H9 (cell line): ENCODE data around the gene PPP2R2B. TPM values are rescaled to one million over a fixed set of nuclear protein-coding genes. Genes with fewer than 3 reads are reported as not detected.

ENCODE experiments used
- DNase-seq: peaks from one replicate; pipeline ENCODE4 v3.0.0-alpha.2; 2017
- H2AFZ ChIP-seq: one replicate; pipeline ENCODE4 v1.6.1; 2013; ENCODE audit warnings: mild to moderate bottlenecking, low read length, control low read depth, moderate library complexity
- H2AK5ac ChIP-seq: 2 replicates; pipeline ENCODE4 v1.6.1; 2013; ENCODE audit warnings: low read length, control low read depth, mixed read lengths; ENCODE audit not compliant: insufficient read length
- H2BK120ac ChIP-seq: one replicate; pipeline ENCODE4 v1.6.1; 2013; ENCODE audit warnings: low read depth, mild to moderate bottlenecking, low read length, control low read depth, inconsistent platforms; ENCODE audit not compliant: poor library complexity, severe bottlenecking
- H2BK12ac ChIP-seq: 2 replicates; pipeline ENCODE4 v1.6.1; 2013; ENCODE audit warnings: low read length, control low read depth, mixed read lengths, low read depth; ENCODE audit not compliant: insufficient read length
- H2BK15ac ChIP-seq: 2 replicates; pipeline ENCODE4 v1.6.1; 2013; ENCODE audit warnings: low read depth, low read length, control low read depth
- H2BK20ac ChIP-seq: one replicate; pipeline ENCODE4 v1.6.1; 2013; ENCODE audit warnings: low read depth, mild to moderate bottlenecking, low read length, control low read depth, inconsistent platforms; ENCODE audit not compliant: poor library complexity, severe bottlenecking
- H2BK5ac ChIP-seq: 2 replicates; pipeline ENCODE4 v1.6.1; 2013; ENCODE audit warnings: low read length, control low read depth, mixed read lengths; ENCODE audit not compliant: insufficient read length
- H3K14ac ChIP-seq: 2 replicates; pipeline ENCODE4 v1.6.1; 2013; ENCODE audit warnings: low read length, control low read depth; ENCODE audit not compliant: insufficient read depth
- H3K18ac ChIP-seq: 2 replicates; pipeline ENCODE4 v1.6.1; 2013; ENCODE audit warnings: low read depth, mild to moderate bottlenecking, mixed read lengths, low read length, control low read depth; ENCODE audit not compliant: insufficient read length
- H3K23ac ChIP-seq: 2 replicates; pipeline ENCODE4 v1.6.1; 2013; ENCODE audit warnings: low read length, control low read depth, mixed read lengths, low read depth; ENCODE audit not compliant: insufficient read length
- H3K23me2 ChIP-seq: 2 replicates; pipeline ENCODE4 v1.6.1; 2013; ENCODE audit warnings: low read depth, mild to moderate bottlenecking, mixed read lengths, low read length, control low read depth; ENCODE audit not compliant: insufficient read length, poor library complexity, severe bottlenecking
- H3K27ac ChIP-seq: 2 replicates; pipeline ENCODE4 v1.5.1; 2013; ENCODE audit warnings: low read length, control low read depth, mixed read lengths, low read depth; ENCODE audit not compliant: insufficient read length
- H3K27me3 ChIP-seq: 2 replicates; pipeline ENCODE4 v1.6.1; 2013; ENCODE audit warnings: low read length, control low read depth, inconsistent platforms; ENCODE audit not compliant: insufficient read depth
- H3K4ac ChIP-seq: 2 replicates; pipeline ENCODE4 v1.6.1; 2013; ENCODE audit warnings: low read depth, mild to moderate bottlenecking, control low read depth, inconsistent platforms, low read length, moderate library complexity
- H3K4me1 ChIP-seq: 2 replicates; pipeline ENCODE4 v1.6.1; 2013; ENCODE audit warnings: low read length, control low read depth, inconsistent platforms; ENCODE audit not compliant: insufficient read depth
- H3K4me2 ChIP-seq: 2 replicates; pipeline ENCODE4 v1.6.1; 2013; ENCODE audit warnings: low read length, control low read depth, mixed read lengths; ENCODE audit not compliant: insufficient read length, insufficient read depth
- H3K56ac ChIP-seq: 2 replicates; pipeline ENCODE4 v1.6.1; 2013; ENCODE audit warnings: low read depth, mild to moderate bottlenecking, mixed read lengths, low read length, control low read depth; ENCODE audit not compliant: insufficient read length
- H3K79me1 ChIP-seq: 2 replicates; pipeline ENCODE4 v1.6.1; 2013; ENCODE audit warnings: low read depth, mild to moderate bottlenecking, moderate library complexity, low read length, control low read depth, inconsistent platforms; ENCODE audit not compliant: insufficient read depth, poor library complexity, severe bottlenecking
- H3K79me2 ChIP-seq: 2 replicates; pipeline ENCODE4 v1.6.1; 2013; ENCODE audit warnings: low read length, control low read depth, inconsistent platforms; ENCODE audit not compliant: insufficient read depth
- H3K9ac ChIP-seq: 2 replicates; pipeline ENCODE4 v1.6.1; 2013; ENCODE audit warnings: low read length, control low read depth, mixed read lengths; ENCODE audit not compliant: insufficient read length; ENCODE audit errors: extremely low read depth
- H3K9me3 ChIP-seq: one replicate; pipeline ENCODE4 v1.6.1; 2013; ENCODE audit warnings: low read depth, low read length, inconsistent platforms; ENCODE audit not compliant: control insufficient read depth
- H3T11ph ChIP-seq: one replicate; pipeline ENCODE4 v1.6.1; 2013; ENCODE audit warnings: mild to moderate bottlenecking, low read length, control low read depth, inconsistent platforms
- H4K20me1 ChIP-seq: one replicate; pipeline ENCODE4 v1.6.1; 2013; ENCODE audit not compliant: control insufficient read depth, insufficient read length, insufficient read depth
- H4K5ac ChIP-seq: 2 replicates; pipeline ENCODE4 v1.6.1; 2013; ENCODE audit warnings: low read depth, mild to moderate bottlenecking, mixed read lengths, low read length, control low read depth; ENCODE audit not compliant: insufficient read length
- H4K8ac ChIP-seq: replicated peaks from 2 replicates; pipeline ENCODE4 v1.6.1; 2013; ENCODE audit warnings: low read length, control low read depth, mixed read lengths, low read depth; ENCODE audit not compliant: insufficient read length
- H4K91ac ChIP-seq: 2 replicates; pipeline ENCODE4 v1.6.1; 2013; ENCODE audit warnings: low read depth, mild to moderate bottlenecking, moderate library complexity, mixed read lengths, low read length, control low read depth; ENCODE audit not compliant: insufficient read length
- H3K27ac Mint-ChIP-seq, 3 experiments: 2 replicates in 2 of 3; 3 replicates in 1 of 3; pipeline ENCODE4 v1.8.0; 2020 to 2021; ENCODE audit warnings: mixed read lengths in 3 of 3, mild to moderate bottlenecking in 1 of 3, moderate library complexity in 1 of 3
- H3K27me3 Mint-ChIP-seq: 2 replicates; pipeline ENCODE4 v1.8.0; 2021; ENCODE audit warnings: low read depth, mild to moderate bottlenecking, moderate library complexity, mixed read lengths
- H3K36me3 Mint-ChIP-seq, 3 experiments: 2 replicates in 2 of 3; 3 replicates in 1 of 3; pipeline ENCODE4 v1.8.0; 2020 to 2021; ENCODE audit warnings: low read depth in 3 of 3, mixed read lengths in 3 of 3; ENCODE audit not compliant: insufficient read depth in 1 of 3
- H3K4me1 Mint-ChIP-seq, 2 experiments: 2 replicates each; pipeline ENCODE4 v1.8.0; 2020; ENCODE audit warnings: mixed read lengths in 2 of 2
- H3K4me3 Mint-ChIP-seq, 2 experiments: 2 replicates in 1 of 2; 3 replicates in 1 of 2; pipeline ENCODE4 v1.8.0; 2020 to 2021; ENCODE audit warnings: mild to moderate bottlenecking in 2 of 2, mixed read lengths in 2 of 2, moderate library complexity in 1 of 2
- H3K9me3 Mint-ChIP-seq, 2 experiments: 2 replicates in 1 of 2; 3 replicates in 1 of 2; pipeline ENCODE4 v1.8.0; 2020; ENCODE audit warnings: mild to moderate bottlenecking in 2 of 2, mixed read lengths in 2 of 2, moderate library complexity in 1 of 2
- CTCF ChIP-seq: fragments of 200-600 bp; sonication (generic); conservative IDR thresholded peaks from 3 replicates; pipeline ENCODE4 v1.8.0; 2021; ENCODE audit warnings: antibody characterized with exemption, mild to moderate bottlenecking
- WGBS: extraction: QIAGEN DNeasy Blood & Tissue Kit; methylation state at CpG from one replicate; pipeline ENCODE4 v1.1.7; 2013; ENCODE audit warnings: missing lambda C conversion rate, low lambda C conversion rate, mixed read lengths; ENCODE audit not compliant: insufficient read length; ENCODE audit errors: extremely low coverage; 5-methylcytosine and 5-hydroxymethylcytosine counted together
- total RNA-seq: library from RNA; stranded (reverse); gene quantifications from 2 replicates; pipeline ENCODE4 v1.2.1, GENCODE V29; 2021

Gene PPP2R2B
- total RNA-seq, 1 experiment from 2014 or later, result 14.3 TPM

GRCh38 chr5:146565764-146566367 is 312.7 kb downstream of the PPP2R2B start:
- Histone ChIP-seq H4K8ac (no peak overlapping the region), H3K56ac (no peak overlapping the region), H2BK120ac (no peak overlapping the region), H3K23me2 (no peaks in the 10 kb centered on the region), H3T11ph (no peak overlapping the region), H3K79me1 (no peaks in the 10 kb centered on the region), H2BK20ac (no peak overlapping the region), H3K4ac (no peak overlapping the region), H3K18ac (no peak overlapping the region), H3K79me2 (no peaks in the 10 kb centered on the region), H4K5ac (no peak overlapping the region), H3K27ac (no peak overlapping the region), H2BK5ac (no peak overlapping the region), H3K4me1 (peaks cover 7% of the 10 kb centered on the region; the same call in 1 of the 2 replicates), H4K20me1 (no peaks in the 10 kb centered on the region), H4K91ac (no peak overlapping the region), H3K23ac (no peak overlapping the region), H2BK12ac (no peak overlapping the region), H3K9me3 (no peaks in the 10 kb centered on the region), H3K9ac (no peak overlapping the region), H2AK5ac (no peak overlapping the region), H2BK15ac (no peak overlapping the region), H3K4me2 (no peak overlapping the region), H3K14ac (no peak overlapping the region), H3K27me3 (no peaks in the 10 kb centered on the region), H2AFZ (no peak overlapping the region)
- Mint-ChIP-seq H3K9me3 (peaks cover 10 to 13% of the 10 kb centered on the region in 2 experiments), H3K36me3 (peaks cover 5 to 17% (median 7%) of the 10 kb centered on the region in 3 experiments; a peak in 6 of 7 replicates), H3K27ac (peak overlapping the region in 2 of 3 experiments; percentile 20 to 24; a peak in 2 of 7 replicates), H3K4me3 (no peak overlapping the region), H3K4me1 (peaks cover 9 to 11% of the 10 kb centered on the region in 2 experiments), H3K27me3 (no peaks in the 10 kb centered on the region)
- TF ChIP-seq CTCF, result peak; percentile 77
- WGBS, result no CpG with 5 or more reads among the region's 7 CpGs
- DNase-seq, result peak; percentile 79
